ENCODE measurements around the gene SLC9A6.
"Not testable (repeated sequence)": the region's sequence is repeated elsewhere in the genome, so short reads cannot be mapped to it uniquely, and the experiment has no call there.

SLC9A6 gene

DNA sequence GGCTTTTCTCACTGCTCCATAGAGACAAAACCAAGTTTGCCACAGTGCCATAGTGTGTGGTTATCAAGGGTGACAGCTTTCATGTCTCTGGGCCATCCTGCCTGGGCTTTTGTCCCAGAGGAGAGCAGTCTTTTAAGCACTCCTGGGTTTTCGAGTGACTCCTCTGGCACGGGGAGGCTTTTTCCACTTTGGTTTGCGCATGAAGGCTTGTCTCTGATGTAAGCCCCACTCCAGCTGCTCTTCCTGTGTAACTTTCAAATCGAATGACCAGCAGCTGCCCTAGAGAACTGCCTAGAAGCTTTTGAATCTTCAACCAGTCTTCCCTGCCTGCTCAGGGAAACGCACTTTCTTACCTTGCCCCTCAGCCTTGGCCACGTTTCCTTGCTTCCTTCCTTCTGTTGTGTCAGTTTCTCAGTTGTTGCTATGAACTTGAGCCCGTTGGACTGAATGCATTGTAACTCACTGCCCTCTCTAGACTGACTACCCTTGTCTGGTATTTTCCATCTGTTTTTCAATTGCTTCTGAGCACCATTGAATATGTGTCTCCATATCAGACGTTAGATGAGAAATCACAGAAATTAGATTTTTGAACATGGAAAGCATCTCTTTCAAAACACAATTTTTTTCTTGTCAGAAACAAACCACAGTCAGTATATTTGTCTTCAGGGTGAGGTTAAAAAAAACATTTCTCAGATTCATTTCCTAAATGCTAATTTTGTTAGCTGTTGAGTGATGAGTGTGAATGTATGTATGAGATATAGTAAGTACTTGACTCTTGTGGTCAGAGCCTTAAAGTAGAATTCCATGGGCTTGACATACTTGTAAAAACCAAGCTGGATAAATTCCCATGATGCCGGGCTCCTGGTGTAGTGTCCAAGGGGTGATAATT lies 45.3 kb downstream of the SLC9A6 start:
- DNase-seq: no peak

DNA sequence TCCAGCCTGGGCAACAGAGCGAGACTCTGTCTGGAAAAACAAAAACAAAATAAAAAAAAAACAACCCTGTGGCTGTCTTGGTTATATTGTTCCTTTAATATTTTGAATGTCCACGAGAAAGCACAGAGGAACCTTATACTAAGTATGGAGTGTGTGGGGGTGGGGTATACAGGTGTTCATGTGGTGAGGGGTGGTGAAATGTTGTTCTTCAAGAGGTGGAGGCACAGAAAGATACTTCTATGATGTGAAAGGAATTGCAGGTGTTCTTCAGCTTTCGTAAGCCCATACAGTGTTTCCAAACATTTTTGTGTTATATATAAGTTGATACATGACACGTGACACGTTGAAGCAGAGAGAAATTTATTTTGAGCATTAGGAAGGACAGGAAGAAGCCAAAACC lies 46.4 kb downstream of the SLC9A6 start:
- DNase-seq: no peak

DNA sequence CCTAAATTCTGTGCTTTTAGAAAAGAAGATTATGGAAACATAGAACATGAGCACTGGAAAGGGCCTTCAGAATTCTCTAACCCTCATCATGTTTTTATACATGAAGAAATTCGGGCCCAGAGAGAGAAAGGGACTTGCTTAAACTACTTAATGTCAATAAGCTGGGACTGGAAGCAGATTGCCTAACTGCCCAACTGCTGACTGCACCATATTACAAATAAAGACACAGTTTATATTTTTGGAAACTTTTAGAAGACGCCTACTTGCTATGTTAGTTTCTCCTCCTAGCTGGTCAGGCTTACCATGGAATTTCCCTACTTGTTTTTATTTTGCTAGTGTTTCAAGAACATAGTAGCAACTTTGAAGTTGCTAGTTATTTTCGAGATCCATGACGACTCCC lies 47.1 kb downstream of the SLC9A6 start:
- no peak for DNase-seq

DNA sequence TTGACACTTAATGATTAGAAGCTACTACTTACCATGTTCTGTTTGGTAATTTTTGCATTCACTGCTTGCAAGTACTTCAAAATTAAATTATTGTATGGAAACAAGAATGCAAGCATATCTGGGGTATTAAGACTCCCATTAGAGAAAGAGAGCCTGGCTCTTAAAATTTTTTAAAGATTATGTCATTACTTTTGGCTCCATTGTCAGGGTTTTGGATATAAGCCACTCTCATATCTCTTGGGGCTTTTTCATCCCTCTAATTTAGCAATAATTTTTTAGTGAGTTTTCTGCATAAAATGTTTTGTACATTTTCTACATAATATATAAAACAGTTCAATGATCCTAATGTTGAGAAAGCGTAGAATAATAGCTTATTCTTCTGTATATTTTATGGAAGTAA lies 49.4 kb downstream of the SLC9A6 start:
- DNase-seq: no peak

DNA sequence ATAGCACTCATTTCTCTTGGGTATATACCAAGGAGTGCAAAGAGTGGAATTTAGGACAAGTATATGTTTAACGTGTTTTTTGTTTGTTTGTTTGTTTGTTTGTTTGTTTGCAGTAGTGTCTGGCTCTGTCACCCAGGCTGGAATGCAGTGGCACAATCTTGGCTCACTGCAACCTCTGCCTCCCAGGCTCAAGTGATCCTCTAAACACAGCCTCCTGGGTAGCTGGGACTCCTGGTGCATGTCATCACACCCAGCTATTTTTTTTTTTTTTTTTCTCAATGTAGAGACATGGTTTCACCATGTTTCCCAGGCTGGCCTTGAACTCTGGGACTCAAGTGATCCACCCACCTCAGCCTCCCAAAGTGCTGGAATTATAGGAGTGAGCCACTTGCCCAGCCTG lies 50.4 kb downstream of the SLC9A6 start:
- DNase-seq: no peak

DNA sequence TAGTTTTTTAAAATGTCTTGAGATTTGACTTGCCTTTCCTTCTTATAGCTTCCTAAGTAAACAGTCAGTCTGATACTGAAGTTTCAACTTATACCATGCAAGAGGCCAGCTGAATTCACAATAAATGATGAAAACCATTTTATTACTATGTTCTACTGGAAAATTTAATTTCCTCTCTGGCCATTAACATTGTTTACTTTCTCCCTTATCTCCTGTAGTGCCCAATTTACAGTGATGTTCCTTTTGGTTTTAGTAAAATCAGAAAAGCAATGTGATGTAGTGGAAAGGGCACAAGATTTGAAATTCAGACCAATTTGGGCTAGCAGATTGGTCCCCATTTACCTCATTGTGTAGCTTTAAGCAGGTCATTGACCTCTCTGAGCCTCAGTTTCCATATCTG lies 54.2 kb downstream of the SLC9A6 start:
- no peak for DNase-seq

DNA sequence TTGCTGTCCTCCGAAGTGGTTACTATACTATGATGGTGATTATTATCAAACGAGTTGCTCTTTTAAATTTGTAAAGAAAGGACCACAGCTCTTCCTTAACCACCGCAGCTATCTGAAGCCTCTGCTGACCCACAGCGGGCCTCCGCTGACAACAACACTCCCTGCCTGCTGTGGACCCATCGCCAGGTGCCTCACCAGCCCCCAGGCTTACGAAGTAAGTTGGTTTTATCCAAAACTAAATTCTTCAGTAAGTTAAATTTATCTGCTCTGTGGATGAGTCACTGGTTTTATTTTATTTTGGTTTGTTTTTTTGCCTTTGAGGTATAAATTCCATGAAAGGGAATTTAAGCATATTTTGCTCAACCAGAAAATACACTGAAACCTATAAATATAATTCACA lies 54.7 kb downstream of the SLC9A6 start:
- no peak for DNase-seq

DNA sequence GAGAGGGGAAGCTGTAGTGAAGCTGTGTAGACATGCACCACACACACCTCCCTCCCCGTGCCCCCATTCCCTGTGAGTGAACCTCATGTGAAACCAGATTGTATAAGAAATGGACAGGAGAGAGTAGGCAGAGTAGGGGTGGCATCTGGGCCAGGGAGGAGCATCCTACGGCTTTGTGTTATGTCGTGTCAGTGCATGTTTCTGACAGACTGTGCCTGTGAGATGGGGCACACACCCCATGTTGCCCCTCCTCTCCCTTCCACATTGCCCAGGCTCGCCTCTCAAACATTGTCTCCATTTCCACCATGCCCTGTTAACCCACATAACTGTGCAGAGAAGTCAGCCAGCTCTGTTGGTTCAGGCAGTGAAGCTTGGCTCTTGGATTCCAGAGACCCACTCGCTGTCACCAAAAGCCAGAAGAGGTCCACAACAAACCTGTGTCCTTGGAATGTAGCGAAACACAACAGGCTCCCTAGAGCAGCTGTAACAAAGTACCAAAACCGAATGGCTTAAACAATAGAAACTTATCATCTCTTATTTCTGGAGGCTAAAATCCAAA lies 56.1 kb downstream of the SLC9A6 start:
- no peak for DNase-seq

DNA sequence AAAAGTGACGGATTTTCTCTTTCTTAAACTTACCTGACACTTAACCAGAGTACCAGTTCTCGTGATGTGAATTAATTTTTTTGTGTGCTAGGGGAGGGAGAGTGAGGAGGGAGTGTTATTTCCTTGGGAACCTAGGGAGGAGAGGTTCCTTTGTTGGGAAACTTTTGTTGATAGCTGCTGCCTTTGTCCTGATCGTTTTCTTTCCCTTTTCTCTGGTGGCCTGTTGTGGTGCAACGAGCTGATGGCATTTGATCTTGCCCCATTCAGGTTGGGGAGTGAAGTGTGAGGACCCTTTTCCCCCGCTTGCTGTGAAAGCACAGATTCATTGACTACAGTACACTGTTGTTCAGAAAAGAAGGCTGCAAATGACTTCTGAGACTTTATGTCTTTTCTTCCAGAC lies 59.8 kb downstream of the SLC9A6 start:
- no peak for DNase-seq

DNA sequence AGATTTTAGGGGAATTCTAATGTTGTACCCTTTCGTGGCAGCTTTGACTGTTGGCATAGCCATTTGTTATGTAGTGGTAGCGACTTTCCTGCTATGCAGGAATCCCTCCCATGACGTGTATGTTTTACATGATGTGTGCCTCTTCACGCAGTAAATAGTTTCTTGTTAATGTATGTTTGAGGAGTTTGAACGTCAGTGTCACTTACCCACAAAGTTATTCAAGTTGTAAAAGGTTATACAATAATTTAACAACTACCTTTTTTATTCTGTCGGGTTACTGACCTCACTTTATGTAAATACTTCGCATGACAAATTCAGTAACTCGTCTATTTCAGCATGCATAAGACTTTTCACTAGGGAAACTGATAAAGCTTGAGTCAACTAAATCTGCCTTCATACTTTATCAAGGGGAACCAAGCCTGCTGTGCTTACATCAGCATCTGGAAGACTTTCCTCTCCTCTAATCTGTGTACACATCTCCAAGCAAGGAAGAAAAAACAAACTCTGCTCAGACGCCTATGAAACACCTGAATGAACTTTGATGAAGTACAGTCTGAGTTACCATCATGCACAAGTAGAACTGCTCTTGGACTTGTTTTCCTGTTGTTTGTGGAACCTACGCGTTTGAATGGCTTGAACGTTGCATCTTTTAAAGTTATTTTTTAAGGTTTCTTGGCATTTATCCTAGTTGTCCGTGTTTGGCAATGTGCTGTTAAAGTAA lies 61.2 kb downstream of the SLC9A6 start:
- DNase-seq: no peak

DNA sequence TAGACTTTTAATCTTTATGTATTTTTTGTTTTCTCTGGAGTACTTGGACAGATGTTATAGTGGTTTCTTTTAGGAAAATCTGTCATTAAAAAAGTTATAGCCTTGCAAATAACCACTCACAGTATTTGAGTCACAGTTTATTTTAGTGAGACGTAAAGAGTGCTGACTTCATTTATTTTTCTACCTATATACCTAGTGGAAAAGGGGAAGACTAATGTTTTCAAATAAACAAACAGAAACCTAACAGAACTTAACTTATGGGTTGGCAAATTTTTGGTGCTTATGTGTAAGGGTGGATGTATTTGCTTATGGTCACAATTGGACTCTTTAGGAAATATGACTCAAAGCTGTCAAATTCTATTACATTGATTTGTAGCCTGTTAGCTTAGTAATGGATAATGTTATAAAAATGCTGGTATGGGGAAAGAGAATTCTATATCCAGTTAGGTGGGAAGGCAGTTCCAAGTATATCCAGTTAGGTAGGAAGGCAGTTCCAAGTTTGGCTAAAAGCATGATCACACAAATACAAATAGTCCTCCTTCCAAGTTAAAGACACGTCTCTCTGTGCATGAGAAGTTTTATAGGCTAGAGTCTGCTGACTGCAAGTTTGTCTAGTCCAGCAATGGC lies 61.9 kb downstream of the SLC9A6 start:
- DNase-seq: no peak

DNA sequence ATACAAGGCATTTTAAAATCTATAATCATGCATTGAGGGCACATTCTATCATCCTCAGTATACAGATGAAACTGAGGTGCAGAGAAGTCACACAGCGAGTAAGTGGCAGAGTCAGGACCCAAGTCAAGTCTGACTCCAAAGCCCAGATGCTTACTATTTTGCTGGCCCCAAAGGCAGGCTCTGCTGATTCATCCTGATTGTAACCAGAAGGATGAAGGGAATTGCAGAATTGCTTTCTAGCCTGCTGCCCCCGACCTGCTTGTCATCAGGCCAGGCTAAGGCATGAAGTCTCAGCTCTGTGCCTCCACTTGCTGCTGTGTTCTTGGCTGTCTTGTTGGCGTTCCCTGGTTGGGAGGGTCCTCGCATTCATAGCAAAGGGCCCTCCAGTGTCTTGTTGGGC lies 62.7 kb downstream of the SLC9A6 start:
- no peak for DNase-seq

DNA sequence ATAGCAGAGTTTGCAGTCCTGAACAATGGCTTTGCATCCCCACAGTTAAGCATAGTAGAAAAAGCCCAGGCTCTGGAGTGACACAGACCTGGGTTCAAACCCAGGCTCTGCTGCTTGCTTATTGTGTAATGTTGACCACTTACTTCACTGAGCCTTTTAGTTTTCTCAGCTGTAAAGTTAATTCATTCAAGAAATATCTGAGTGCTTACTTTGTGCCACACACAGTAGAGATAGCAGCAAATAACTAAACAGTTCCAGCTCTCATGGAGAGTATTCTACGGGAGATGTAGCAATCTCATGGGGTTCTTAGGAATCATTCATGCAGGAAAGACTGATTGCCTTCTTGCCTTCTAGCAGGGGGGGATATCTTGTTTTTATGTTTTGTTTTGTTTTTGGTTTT lies 63.2 kb downstream of the SLC9A6 start:
- DNase-seq: no peak

DNA sequence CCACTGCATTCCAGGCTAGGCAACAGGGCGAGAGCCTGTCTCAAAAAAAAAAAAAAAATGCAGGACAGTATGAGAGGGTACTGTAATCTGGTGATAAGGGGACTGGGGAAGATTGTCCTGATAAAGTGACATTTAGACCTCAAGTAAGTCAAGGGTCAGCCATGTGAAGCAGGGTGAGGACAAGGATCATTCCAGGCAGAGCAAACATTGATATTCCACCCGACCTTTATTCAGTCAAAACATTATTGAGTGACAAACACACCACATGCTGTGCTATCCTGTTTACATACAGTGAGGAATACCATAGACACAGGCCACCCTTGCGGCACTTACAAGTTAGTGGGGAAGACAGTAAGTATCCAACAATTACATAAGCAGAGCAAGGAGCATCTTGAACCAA lies 64.4 kb downstream of the SLC9A6 start:
- no peak for DNase-seq

DNA sequence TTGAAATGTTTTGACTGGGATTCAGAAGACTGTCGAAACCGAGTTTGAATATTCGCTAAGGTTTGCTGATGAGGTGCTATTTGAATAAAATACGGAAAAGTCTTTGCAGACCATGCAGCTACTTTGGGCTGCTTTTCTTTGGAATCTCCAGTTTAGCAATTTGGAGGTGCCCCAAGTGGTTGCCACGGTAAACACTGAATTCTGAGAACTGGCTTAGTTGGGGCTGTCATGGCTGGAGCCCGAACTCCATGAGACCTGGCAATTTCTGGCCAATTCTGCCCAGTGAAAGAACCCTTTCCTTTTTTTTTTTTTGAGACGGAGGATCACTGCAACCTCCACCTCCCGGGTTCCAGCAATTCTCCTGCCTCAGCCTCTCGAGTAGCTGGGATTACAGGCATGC lies 65.6 kb downstream of the SLC9A6 start:
- DNase-seq: not testable (repeated sequence)

DNA sequence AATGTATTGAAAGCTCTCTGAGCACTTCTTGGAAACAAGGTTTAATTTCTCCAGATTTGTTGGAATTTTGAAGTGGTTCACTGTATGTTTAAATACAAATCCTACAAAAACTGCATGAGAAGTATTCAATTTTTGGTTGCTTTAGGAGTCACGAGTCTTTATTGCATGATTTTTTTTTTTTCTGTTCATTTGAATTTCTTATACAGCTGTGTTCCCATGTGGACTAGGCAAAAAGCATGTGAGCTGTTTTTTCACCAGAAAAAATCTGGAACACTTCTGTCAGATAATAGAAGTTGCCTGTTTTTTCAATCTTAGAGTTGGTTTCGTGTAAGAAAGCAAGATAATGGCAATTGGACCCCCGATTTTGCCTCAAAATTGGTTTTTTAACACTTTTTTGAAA lies 66.4 kb downstream of the SLC9A6 start:
- no peak for DNase-seq

DNA sequence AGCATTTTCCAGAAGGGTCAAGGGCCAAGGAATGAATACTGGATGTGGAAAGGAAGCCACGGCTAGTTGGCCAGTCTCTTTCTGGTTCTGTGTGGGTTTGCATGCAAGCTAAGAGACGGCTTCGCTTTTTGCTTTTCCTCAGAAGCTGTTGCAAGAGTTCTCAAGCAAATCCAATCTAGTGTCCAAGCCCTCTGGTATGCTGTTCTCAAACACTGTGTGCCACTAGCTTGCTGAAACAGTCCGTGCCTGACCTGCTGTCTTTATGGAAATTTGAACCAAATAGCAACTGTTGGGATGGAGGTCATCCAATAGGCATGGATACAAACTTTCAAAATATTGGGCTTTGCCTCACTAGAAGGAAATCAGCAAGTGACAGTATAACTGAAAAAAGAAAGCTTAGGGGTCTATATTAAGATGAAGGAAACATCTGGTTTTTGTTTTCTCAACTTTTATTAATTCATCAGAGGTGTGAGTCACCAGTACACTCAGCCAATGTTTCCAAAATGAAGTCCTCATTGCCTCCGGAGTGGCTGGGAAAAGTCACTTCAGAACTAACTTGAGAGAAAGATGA lies 70.5 kb downstream of the SLC9A6 start:
- no peak for DNase-seq

DNA sequence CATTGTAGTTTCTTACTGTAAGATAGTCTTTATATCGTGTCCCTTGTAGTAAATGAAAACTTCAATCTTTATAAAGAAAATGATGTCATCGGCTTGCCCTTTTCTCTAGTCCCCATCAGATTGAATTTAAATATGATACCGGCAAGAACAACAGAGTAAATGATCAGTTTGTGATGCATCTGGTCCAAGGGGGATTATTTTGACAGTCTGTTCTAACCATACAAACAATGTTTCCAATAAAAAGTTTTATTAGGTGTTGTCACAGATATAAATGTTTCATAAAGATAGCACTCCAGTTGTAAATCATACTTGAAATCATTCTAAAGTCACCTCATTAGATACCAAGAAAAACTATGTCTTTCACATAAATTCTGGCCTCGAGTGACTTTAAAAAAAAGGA lies 72.3 kb downstream of the SLC9A6 start:
- no peak for DNase-seq

DNA sequence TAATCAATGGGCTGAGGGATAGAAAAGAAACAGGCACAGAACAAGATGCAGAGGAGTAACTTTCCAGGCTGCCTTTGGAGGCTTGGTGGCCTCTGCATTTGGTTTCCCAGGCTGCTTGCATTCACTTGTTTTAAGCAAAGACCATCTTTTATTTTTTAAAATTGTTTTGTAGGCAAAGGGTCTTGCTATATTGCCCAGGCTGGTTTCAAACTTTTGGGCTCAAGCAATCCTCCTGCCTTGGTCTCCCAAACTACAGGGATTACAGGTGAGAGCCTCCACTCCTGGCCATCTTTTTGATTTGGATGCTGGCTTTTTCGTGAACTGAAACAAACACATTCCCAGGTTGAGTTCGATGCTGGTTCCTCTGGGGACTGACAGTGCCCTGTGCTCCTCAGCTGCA lies 74.1 kb downstream of the SLC9A6 start:
- no peak for DNase-seq

DNA sequence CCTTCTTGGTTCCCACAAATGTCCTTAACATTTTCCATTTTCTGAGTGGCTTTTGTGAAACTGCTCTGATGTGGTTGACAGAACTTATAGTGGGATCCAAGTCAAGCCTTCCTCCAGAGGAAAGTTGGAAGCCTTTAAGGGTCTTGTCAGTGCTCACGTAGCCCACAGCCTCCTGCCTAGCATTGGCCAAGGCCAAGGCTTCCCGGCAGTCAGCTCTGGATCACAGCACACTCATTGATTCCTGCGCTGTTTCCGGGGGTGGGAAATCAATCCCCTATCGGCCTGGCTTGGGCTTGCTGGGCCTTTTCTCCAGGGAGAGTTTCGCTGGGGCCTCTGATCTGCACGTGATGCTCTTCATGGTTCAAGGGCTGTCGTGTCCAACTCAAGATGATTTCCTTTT lies 76.1 kb downstream of the SLC9A6 start:
- no peak for DNase-seq

DNA sequence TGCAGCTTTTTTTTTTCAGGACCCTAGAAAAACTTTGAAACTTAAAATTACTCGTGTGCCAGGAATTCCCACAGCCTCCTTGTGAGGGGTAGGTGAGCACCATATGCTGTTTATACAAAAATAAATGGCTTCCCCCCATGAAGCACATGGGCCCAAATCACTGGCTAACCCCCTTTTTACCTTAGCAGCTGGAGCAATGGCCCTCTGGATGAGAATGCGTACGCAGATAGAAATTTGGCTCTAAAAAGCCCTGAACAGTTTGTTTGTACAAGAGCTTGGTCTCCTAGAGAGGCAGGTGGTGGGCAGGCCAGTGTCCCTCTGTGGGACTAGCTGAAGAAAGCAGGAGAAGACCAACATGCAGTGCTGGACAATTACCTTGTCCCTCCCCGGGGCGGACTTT lies 76.5 kb downstream of the SLC9A6 start:
- DNase-seq: no peak

DNA sequence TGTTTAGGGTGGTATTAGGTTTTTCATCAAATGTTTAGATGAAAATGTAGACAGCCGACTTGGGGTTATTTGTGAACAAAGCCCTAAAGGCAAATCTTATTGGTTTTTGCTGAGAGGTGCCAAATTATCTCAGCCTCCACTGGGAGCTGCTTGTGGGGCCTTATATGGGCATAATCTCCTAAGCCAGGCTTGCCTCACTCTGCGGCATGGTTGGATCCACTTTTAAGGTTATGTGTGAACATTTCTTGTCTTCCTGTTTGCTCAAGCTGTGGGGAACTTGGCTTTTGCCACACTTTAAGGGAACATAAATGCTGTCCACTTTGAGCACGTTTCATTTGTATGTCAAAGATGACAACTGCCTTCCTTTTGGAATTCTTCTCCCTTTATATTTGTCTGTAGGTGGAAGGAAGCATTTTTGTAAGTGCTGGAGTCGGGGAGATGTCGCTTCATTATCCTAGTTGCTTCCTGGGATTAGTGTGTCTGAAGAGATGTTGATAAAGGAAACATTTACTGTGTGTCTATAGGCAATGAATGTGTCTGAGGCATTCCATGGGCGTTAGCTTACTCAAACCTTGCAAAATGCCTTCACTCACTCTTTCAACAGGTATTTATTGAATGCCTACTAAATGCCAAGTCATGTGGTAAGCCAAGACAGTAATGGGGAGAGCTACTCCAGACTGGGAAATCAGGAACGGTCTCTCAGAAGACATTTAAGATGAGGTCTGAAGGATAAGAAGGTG lies 78.3 kb downstream of the SLC9A6 start:
- no peak for DNase-seq

DNA sequence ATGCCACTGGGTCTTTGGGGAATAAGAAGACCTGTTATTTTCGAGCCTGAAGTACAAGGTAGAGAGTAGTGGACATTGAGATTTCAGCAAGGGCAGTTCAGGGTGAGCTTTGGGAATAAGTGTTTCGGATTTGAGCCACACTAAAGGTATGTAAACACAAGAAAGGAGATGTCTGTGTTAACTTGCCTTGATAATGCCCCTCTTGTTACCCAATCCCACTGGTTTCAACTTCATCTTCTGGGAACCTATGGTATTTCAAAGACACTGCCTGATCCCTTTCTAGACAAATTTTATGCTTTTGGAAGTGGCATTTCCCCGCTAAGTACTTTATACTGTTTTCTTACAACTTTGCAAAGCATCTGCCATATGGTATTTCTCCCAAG lies 79.4 kb downstream of the SLC9A6 start:
- DNase-seq: no peak
